ENCODE measurements around the gene HOATZ.

HOATZ gene

GRCh38 chr11:111525456-111525855 is 10.9 kb downstream of the HOATZ start:
- Mint-ChIP-seq H3K36me3 (ENCODE audit: insufficient read depth) (no peaks in the 10 kb centered on the region), H3K4me1 (no peaks in the 10 kb centered on the region), H3K27me3 (peaks cover 16% of the 10 kb centered on the region), H3K9me3 (no peaks in the 10 kb centered on the region), H3K4me3 (no peak overlapping the region), H3K27ac (ENCODE audit: low read depth) (no peak overlapping the region)
- no peak for ATAC-seq (replicated peaks; ENCODE audit: extremely low read depth, poor library complexity, severe bottlenecking)
- no peak for DNase-seq (ENCODE audit: low spot score in 2 of 2)

GRCh38 chr11:111526501-111526900 is 11.9 kb downstream of the HOATZ start:
- DNase-seq (ENCODE audit: low spot score in 2 of 2) (no peak), ATAC-seq (replicated peaks; ENCODE audit: extremely low read depth, poor library complexity, severe bottlenecking) (no peak)
- Mint-ChIP-seq H3K9me3 (no peaks in the 10 kb centered on the region), H3K27ac (ENCODE audit: low read depth) (no peak overlapping the region), H3K27me3 (peaks cover 16% of the 10 kb centered on the region), H3K36me3 (ENCODE audit: insufficient read depth) (no peaks in the 10 kb centered on the region), H3K4me1 (no peaks in the 10 kb centered on the region), H3K4me3 (no peak overlapping the region)

- no peak overlapping the region for H3K4me3 Mint-ChIP-seq
- H3K9me3 Mint-ChIP-seq, result no peaks in the 10 kb centered on the region
- H3K36me3 Mint-ChIP-seq (ENCODE audit: insufficient read depth), result no peaks in the 10 kb centered on the region
- no peaks in the 10 kb centered on the region for H3K4me1 Mint-ChIP-seq
- no peak overlapping the region for H3K27ac Mint-ChIP-seq (ENCODE audit: low read depth)
- no peak for ATAC-seq (replicated peaks; ENCODE audit: extremely low read depth, poor library complexity, severe bottlenecking)
- DNase-seq (ENCODE audit: low spot score in 2 of 2), result no peak
- peaks cover 20% of the 10 kb centered on the region for H3K27me3 Mint-ChIP-seq
Measured at GRCh38 chr11:111527279-111527678, 12.7 kb downstream of the HOATZ start.

- Mint-ChIP-seq H3K4me3 (no peak overlapping the region), H3K4me1 (no peaks in the 10 kb centered on the region)
- ATAC-seq (replicated peaks; ENCODE audit: extremely low read depth, poor library complexity, severe bottlenecking), result peak; percentile 34
Measured at GRCh38 chr11:111528557-111528956, 14.0 kb downstream of the HOATZ start.

GRCh38 chr11:111530091-111530490 is 15.5 kb downstream of the HOATZ start:
- no peaks in the 10 kb centered on the region for H3K4me1 Mint-ChIP-seq
- no peaks in the 10 kb centered on the region for H3K36me3 Mint-ChIP-seq (ENCODE audit: insufficient read depth)
- no peak for DNase-seq (ENCODE audit: low spot score in 2 of 2)

More at GRCh38 chr11:111528557-111528956, 14.0 kb downstream of the HOATZ start:
- Mint-ChIP-seq H3K27me3 (peaks cover 19% of the 10 kb centered on the region), H3K27ac (ENCODE audit: low read depth) (no peak overlapping the region), H3K9me3 (no peaks in the 10 kb centered on the region), H3K36me3 (ENCODE audit: insufficient read depth) (no peaks in the 10 kb centered on the region)
- DNase-seq (ENCODE audit: low spot score in 2 of 2), result no peak

GRCh38 chr11:111531136-111531535 is 16.6 kb downstream of the HOATZ start:
- peaks cover 34% of the 10 kb centered on the region for H3K27me3 Mint-ChIP-seq
- H3K36me3 Mint-ChIP-seq (ENCODE audit: insufficient read depth), result no peaks in the 10 kb centered on the region
- no peak for DNase-seq (ENCODE audit: low spot score in 2 of 2)
- H3K4me1 Mint-ChIP-seq, result no peaks in the 10 kb centered on the region
- no peaks in the 10 kb centered on the region for H3K9me3 Mint-ChIP-seq
- no peak overlapping the region for H3K27ac Mint-ChIP-seq (ENCODE audit: low read depth)
- ATAC-seq (replicated peaks; ENCODE audit: extremely low read depth, poor library complexity, severe bottlenecking), result no peak
- H3K4me3 Mint-ChIP-seq, result no peak overlapping the region

More at GRCh38 chr11:111530091-111530490, 15.5 kb downstream of the HOATZ start:
- H3K9me3 Mint-ChIP-seq, result no peaks in the 10 kb centered on the region
- H3K27me3 Mint-ChIP-seq, result peaks cover 24% of the 10 kb centered on the region
- ATAC-seq (replicated peaks; ENCODE audit: extremely low read depth, poor library complexity, severe bottlenecking), result no peak
- no peak overlapping the region for H3K4me3 Mint-ChIP-seq
- H3K27ac Mint-ChIP-seq (ENCODE audit: low read depth), result no peak overlapping the region

- DNase-seq (ENCODE audit: low spot score in 2 of 2) (no peak), ATAC-seq (replicated peaks; ENCODE audit: extremely low read depth, poor library complexity, severe bottlenecking) (peak; percentile 43)
- H3K4me1 Mint-ChIP-seq, result no peaks in the 10 kb centered on the region
- no peak overlapping the region for H3K4me3 Mint-ChIP-seq
- H3K27me3 Mint-ChIP-seq, result peaks cover 41% of the 10 kb centered on the region
- H3K27ac Mint-ChIP-seq (ENCODE audit: low read depth), result no peak overlapping the region
- H3K9me3 Mint-ChIP-seq, result no peaks in the 10 kb centered on the region
- no peaks in the 10 kb centered on the region for H3K36me3 Mint-ChIP-seq (ENCODE audit: insufficient read depth)
Measured at GRCh38 chr11:111531687-111532364, 17.2 kb downstream of the HOATZ start.

GRCh38 chr11:111532365-111532709 is 17.8 kb downstream of the HOATZ start:
- Mint-ChIP-seq H3K36me3 (ENCODE audit: insufficient read depth) (no peaks in the 10 kb centered on the region), H3K4me1 (no peaks in the 10 kb centered on the region), H3K27ac (ENCODE audit: low read depth) (no peak overlapping the region), H3K4me3 (no peak overlapping the region), H3K9me3 (no peaks in the 10 kb centered on the region), H3K27me3 (peaks cover 46% of the 10 kb centered on the region)
- ATAC-seq (replicated peaks; ENCODE audit: extremely low read depth, poor library complexity, severe bottlenecking) (no peak), DNase-seq (ENCODE audit: low spot score in 2 of 2) (no peak)

- ATAC-seq (replicated peaks; ENCODE audit: extremely low read depth, poor library complexity, severe bottlenecking) (no peak), DNase-seq (ENCODE audit: low spot score in 2 of 2) (no peak)
- H3K36me3 Mint-ChIP-seq (ENCODE audit: insufficient read depth), result no peaks in the 10 kb centered on the region
- H3K27ac Mint-ChIP-seq (ENCODE audit: low read depth), result no peak overlapping the region
- H3K4me1 Mint-ChIP-seq, result no peaks in the 10 kb centered on the region
- H3K27me3 Mint-ChIP-seq, result peaks cover 76% of the 10 kb centered on the region
- no peaks in the 10 kb centered on the region for H3K9me3 Mint-ChIP-seq
- H3K4me3 Mint-ChIP-seq, result no peak overlapping the region
Measured at GRCh38 chr11:111535281-111535680, 20.7 kb downstream of the HOATZ start.

- no peaks in the 10 kb centered on the region for H3K36me3 Mint-ChIP-seq (ENCODE audit: insufficient read depth)
- no peak overlapping the region for H3K4me3 Mint-ChIP-seq
- no peak for ATAC-seq (replicated peaks; ENCODE audit: extremely low read depth, poor library complexity, severe bottlenecking)
- peaks cover 13% of the 10 kb centered on the region for H3K4me1 Mint-ChIP-seq
- no peak overlapping the region for H3K27ac Mint-ChIP-seq (ENCODE audit: low read depth)
- DNase-seq (ENCODE audit: low spot score in 2 of 2), result no peak
- peaks cover 86% of the 10 kb centered on the region for H3K27me3 Mint-ChIP-seq
- no peaks in the 10 kb centered on the region for H3K9me3 Mint-ChIP-seq
Measured at GRCh38 chr11:111537336-111537860, 22.8 kb downstream of the HOATZ start.

- Mint-ChIP-seq H3K27ac (ENCODE audit: low read depth) (no peak overlapping the region), H3K4me1 (peaks cover 18% of the 10 kb centered on the region), H3K36me3 (ENCODE audit: insufficient read depth) (peaks cover 1% of the 10 kb centered on the region), H3K4me3 (no peak overlapping the region), H3K27me3 (peaks cover 94% of the 10 kb centered on the region), H3K9me3 (no peaks in the 10 kb centered on the region)
- DNase-seq (ENCODE audit: low spot score in 2 of 2) (no peak), ATAC-seq (replicated peaks; ENCODE audit: extremely low read depth, poor library complexity, severe bottlenecking) (no peak)
Measured at GRCh38 chr11:111538407-111539114, 24.0 kb downstream of the HOATZ start.

- ATAC-seq (replicated peaks; ENCODE audit: extremely low read depth, poor library complexity, severe bottlenecking) (no peak), DNase-seq (ENCODE audit: low spot score in 2 of 2) (no peak)
- H3K27me3 Mint-ChIP-seq, result peaks cover 94% of the 10 kb centered on the region
- H3K36me3 Mint-ChIP-seq (ENCODE audit: insufficient read depth), result peaks cover 1% of the 10 kb centered on the region
- no peak overlapping the region for H3K27ac Mint-ChIP-seq (ENCODE audit: low read depth)
- H3K9me3 Mint-ChIP-seq, result no peaks in the 10 kb centered on the region
- H3K4me3 Mint-ChIP-seq, result peak overlapping the region; percentile 7
- H3K4me1 Mint-ChIP-seq, result peaks cover 18% of the 10 kb centered on the region
Measured at GRCh38 chr11:111539426-111540113, 25.0 kb downstream of the HOATZ start.

Measured in central memory CD8-positive, alpha-beta T cell (primary cell).